Stimulated activated naive CD8-positive, alpha-beta T cell treated with anti-CD3 and anti-CD28 coated beads, Interleukin-15, Interleukin-2, amounts not matched to agents 100 U/mL and 50 U/mL, for 24 hours (primary cell): ENCODE results near the gene MAP3K12.

ENCODE experiments used
- ATAC-seq: fragments of 150-1000 bp; cut with Tn5 transposase; one replicate; pipeline ENCODE4 v1.10.0; 2021
- DNase-seq: peaks from one replicate; pipeline ENCODE4 v3.0.0; 2021

Gene MAP3K12

DNA sequence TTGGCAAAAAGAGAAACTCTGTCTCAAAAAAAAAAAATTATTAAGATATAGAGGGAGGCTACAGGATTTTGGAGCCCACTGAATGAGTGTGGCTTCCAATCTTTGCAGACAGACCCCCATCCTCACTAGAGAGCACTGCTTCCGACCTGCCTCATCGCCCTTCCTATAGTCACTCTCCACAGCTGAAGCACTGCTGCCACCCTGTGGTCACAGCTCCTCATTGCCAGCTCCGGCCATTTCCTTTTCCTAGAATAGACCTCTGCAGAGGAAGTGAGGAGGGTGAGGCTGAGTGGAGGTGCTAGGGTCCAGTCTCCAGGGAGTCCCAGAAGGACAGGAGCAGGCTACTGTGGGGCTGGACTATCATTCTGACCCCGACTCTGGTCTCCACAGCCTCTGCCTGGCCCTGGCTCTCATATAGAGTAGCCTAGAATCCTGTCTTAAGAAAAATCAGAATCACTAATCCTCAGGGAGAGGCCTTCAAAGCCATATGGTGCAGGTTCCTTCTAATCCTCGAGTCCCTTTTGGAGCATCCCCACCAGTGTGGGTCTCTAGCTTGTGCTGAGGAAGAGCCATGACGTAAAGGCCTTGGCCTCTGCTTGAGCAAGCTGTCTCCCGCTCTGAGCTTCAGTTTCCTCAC is 9.4 kb upstream of the MAP3K12 start:
- peak; percentile 90 for DNase-seq
- peak; percentile 92 for ATAC-seq

DNA sequence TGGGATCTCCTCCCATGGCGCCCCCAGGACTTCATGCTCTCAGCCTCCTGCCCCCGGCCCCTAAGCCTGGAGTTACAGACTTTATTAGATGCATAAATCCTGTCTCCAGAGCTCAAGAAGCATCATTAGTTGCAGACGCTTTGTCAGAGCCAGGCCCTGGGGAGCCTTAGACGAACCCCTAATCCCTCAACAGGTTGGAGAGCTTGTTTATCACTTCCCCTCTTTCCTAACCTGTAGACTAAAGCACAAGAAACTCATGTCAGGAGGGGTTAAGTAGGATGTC is 8.3 kb upstream of the MAP3K12 start:
- ATAC-seq (no peak), DNase-seq (no peak)

DNA sequence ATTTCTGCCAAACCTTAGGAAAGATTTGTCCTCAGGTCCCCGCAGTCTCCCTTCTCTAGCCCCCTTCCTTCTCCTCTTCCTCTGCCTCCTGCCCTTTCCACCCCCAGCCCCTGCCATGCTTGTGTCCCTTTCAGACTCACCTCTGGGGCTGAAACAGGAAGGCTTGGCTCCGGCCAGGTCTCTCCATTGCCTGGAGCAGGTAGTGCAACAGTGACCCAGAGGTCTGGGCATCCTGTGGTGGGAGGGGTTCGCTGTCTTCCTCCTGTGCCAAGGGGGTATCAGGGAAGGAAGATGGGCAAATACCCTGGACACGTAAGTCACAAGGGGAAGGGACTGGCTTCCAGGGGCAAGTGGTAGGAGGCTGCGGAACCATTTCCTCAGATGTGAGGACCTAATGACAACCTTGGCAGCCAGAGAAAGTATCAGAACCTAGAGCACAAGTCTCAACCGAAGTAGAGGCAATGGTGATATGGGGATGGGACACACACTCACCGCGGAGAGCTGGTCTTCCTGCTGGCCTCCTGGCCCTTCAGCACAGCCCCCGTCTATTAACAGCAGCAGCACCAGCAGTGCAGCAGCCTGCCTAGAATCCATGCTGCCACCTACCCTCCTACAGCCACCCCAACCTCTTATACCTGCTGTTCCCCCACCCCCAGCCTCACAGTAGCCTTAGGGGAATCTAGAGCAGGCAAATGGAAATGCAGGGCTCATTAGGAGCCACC is 7.8 kb upstream of the MAP3K12 start, which contains the start of gene NPFF:
TSS of gene NPFF (minus strand) at position 604 of the 722 bp plus-strand sequence. CDS start at position 594, 10 bp downstream.
- no peak for ATAC-seq

DNA sequence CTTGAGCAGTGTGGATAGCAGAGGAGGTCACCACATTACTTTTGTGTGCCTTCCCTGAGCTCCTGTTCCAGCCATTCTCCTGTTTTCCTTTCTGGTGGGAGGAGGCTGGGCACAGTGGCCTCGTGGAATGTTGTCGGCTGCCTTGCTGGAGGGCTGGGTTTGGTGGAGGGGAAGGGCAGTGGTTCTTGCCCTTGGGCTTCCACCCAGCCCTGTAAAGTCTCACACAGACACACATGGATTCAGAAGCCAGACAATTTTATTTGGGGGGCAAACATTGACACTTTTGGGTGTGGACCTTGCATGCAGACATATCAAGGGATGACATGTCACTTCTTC is 7.2 kb upstream of the MAP3K12 start:
- DNase-seq (no peak), ATAC-seq (no peak)

More for the DNA sequence above, 7.8 kb upstream of the MAP3K12 start, which contains the start of gene NPFF:
- no peak for DNase-seq

DNA sequence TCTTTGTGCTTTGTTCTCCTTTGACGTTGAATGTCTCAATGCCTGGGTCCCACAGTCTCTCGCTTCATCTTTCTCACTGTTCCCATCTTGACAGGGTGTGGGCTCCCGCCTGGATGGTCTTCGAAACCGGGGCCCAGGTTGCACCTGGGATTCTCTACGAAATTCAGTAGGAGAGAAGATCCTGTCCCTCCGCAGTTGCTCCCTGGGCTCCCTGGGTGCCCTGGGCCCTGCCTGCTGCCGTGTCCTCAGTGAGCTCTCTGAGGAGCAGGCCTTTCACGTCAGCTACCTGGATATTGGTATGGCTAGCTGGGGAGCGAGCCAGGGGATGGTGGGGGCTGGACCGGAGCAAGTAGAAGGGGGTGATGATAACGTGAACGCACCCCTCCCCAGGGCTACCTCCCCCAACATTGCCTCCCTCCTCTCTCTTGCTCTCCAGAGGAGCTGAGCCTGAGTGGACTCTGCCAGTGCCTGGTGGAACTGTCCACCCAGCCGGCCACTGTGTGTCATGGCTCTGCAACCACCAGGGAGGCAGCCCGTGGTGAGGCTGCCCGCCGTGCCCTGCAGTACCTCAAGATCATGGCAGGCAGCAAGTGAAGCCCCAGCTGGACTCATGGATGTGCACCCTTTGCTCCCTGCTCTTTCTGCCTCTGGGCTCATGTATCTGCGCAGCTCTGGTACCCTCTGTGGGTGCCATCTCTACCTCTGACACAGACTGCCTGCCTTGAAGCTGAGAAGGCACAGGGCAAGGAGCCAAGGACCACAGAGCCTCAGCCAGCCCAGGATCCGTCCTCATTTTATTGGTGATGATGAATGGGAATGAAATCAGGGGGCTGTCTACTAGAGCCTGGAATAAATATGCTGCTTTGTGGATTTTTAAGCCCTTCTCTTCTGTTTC is 6.5 kb upstream of the MAP3K12 start:
- no peak for ATAC-seq
- no peak for DNase-seq

DNA sequence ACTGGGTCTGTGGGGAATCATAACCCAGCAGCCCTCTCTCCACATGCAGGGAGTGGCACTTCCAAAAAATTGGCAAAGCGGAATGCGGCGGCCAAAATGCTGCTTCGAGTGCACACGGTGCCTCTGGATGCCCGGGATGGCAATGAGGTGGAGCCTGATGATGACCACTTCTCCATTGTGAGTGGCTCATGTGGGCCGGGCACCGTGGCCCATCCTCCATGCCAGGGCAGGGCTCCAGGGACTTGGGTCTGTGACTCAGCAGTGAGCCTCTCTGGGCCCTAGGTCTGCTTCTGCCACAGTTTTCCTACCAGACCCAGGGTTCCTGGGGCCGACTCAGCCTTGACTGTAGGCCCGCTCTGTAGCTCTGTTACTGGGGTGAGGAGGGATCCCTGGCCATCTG is 5.8 kb upstream of the MAP3K12 start:
- no peak for ATAC-seq
- DNase-seq: no peak

DNA sequence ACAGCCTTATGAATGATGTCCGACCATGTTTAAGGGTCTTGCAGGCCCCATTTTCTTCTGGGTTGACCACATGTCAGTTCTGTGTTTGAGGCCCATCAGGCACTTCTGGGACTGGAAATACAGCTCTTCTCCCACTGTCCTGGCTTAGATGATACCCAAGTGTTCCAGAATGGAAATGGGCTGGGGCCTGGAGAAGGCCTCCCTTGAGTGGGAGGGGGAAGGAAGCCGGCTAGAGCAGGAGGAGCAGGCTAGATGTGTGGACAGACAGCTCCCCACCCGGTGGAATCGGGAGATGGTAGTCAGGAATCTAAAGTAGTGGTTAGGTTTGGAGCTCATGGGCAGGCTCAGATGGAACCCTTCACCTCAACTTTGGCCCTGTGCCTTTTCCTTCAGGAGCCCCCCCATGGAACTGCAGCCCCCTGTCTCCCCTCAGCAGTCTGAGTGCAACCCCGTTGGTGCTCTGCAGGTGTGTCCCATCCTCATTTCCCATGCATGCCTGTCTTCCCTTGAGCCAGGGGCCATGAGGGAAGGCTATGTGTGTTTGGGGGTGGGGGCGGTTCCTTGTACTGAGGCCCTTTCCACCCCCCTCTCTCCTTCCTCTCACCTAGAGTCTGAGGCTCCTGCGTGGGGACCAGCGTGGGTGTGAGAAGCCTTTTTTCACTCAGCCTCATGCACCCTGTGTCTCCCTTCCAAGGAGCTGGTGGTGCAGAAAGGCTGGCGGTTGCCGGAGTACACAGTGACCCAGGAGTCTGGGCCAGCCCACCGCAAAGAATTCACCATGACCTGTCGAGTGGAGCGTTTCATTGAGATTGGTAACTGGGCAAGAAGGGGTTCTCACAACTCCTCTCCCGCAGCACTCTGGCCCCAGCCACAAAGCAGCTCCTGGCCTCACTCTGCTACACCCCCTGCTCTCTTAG is 5.0 kb upstream of the MAP3K12 start:
- DNase-seq: no peak
- ATAC-seq: no peak

DNA sequence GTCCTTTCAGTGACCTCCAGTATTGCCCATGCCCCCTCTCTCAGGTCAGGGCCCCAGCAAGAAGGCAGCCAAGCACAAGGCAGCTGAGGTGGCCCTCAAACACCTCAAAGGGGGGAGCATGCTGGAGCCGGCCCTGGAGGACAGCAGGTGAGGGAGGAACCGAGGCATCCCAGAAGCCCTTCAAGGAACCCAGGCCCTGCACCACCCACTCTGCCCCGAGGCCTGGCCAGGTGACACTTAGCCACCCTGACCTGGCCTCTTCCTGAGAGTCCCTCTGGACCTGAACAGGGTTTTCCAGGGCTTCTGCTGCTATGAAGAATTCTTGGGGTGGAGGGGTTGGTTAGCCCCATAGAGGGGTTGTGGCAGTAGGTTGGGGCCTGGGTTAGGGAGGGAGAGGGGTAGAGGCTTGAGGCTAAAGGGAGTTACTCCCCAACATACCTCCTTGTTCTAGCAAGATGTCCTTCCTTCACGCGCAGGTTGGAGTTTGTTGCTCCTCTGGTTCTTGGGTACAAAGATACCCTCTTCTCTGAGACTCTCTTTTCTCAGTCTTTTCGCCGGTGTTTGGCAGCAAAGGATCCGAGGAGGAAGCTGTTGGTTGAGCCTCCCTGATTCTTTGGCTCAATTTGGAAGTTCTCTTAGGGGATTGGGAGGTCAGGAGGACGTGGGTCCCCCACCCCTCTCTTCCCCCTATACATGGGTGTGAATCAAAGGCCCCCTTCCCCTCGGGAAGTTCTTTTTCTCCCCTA is 3.9 kb upstream of the MAP3K12 start:
- DNase-seq (no peak), ATAC-seq (no peak)

DNA sequence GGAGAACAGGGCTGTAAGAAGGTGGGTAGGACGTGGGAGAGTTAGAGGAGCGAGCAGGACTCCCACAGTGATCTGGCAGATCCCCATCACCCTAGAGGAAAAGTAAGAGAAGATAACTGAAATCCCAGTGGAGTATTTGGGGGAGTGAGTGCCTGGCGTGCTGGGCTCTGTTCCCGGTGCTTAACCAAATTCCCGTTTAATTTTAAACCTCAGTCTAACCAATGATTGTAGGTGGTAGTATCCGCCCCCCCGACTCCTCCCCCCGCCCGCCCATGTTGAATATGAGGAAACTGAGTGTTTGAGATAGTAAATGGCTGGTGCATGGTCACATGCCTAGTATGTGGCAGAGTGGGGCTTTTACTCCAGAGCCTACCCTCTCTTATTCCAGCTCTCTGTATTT is 3.1 kb upstream of the MAP3K12 start:
- DNase-seq (no peak), ATAC-seq (no peak)

DNA sequence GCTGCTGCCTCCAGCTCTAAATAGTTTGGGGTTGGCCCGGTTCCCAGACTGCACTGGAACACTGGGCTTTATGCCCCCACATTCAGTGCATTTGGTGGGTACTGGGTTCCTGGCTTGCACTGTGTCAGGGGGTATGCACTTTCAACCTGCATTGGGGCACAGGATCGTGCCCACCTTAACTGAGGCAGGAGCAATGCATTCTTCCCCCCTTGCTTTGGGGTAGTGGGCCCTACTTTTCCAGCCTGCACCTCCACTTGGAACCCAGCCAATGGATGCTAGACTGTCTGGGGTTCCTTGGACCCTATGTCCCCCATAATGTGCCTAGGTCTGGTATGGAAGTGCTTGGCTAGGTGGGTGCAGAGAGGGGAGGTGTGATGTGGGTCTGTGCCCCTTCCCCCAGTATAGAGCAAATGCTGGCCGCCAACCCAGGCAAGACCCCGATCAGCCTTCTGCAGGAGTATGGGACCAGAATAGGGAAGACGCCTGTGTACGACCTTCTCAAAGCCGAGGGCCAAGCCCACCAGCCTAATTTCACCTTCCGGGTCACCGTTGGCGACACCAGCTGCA is 2.4 kb upstream of the MAP3K12 start:
- DNase-seq (no peak), ATAC-seq (no peak)

DNA sequence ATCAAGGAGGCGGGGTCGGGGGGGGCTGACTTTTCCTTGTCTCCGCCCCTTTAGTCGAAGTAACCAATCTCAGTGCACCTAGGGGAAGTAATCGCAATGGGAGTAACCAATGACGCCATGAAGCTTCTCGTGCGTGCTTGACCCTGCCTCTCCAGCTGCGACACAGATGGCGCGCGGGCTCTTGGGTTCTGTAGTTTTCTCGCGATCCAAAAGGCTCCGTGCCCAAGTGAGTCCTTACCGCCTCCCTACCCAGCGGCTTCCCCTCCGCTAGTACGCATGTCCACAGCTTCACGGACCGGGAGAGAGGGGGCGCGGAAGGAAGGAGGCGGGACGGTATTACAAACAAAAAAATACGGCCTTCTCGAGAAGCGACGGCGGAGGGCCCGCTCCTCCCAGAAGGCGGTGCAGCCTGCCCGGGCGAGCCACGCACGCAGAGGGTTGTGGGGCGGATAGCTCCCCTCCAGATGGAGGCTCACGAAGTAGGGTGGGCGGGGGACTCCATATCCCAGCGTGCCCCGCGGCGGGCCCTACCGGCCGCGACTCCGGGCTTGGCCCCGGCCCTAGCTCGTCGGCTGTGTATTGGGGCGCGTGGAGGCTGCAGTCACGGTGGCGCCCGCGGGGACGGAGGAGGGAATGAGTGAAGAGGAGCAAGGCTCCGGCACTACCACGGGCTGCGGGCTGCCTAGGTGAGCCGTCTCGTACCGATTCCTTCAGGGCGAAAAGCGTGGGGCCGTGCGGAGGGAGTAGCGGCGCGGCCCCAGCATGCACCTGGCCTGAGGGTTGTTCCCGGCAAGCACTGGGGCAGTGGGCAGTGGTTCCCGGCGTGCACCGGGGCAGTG is 1.7 kb upstream of the MAP3K12 start, which contains the start of gene TARBP2:
TSS of gene TARBP2 (plus strand) at position 508 of the 839 bp plus-strand sequence. CDS start at position 634, 126 bp downstream.
- ATAC-seq: peak; percentile 83
- peak; percentile 93 for DNase-seq

DNA sequence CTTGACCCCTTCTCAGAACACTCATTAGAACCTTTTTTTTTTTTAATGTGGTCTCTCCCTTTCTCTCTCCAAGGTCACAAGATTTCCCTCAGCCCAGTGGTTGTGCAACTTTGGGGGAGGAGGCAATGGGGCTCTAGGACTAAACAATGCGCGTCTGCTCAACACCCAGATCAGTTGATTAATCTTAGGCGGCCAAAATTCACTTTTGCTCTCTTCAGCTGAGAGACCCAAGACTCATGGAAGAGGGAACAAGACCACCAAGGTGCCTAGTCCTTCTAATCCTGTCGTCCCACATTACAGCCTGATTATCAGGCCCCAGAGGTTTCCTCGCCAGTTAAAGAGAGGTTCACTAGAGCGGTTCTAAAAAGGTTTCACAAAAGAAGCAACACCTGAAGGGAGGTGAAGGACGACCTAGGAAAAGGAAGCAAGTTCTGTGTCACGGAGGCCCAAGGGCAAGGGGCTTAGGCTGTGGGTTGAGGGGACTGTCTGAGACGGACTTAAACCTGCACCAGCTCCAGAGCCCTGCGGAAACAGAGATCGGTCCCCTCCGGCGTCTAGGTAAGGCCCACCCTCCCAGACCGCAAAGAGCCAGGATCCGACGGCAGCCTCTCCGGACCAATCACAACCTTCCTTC is 1.0 kb upstream of the MAP3K12 start:
- DNase-seq (no peak), ATAC-seq (no peak)

DNA sequence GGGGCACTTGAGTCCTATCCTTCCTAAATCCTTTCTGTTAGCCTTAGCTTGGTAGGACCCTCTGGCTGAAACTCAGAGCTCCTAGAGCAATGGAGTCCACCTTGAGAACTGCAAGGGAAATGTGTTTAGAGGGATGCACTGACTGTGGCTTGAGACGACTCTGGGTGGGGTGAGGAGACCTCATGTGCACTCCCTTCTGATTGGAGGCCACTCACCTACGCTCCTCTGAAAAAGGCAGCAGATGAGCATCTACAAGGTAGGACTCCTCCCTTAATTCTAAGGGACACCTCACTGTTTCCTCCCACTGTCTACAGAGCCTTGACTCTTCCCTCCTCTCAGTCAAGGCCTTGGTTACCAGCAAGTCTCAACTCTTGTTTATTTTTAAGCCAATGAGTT is 1.0 kb downstream of the MAP3K12 start:
- no peak for ATAC-seq
- DNase-seq: no peak

DNA sequence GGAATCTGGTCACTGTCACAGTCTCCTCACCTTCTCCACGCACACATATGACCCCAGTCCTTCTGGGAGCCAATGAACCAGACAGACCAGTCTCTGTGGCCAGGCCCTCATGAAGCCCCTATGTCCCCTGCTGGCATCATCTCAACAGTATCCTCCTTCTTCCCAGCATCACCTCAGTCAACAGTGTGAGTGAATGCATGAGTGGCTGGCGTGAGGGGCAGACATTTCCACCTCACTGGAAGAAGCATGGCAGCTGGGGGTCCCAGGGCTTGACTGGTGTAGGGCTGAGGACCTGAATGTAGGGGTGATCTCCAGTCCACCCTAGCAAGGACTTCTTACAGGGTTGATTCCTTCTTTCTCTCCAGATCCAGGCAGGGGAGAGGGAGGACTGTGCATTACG is 1.8 kb downstream of the MAP3K12 start:
- ATAC-seq: no peak
- no peak for DNase-seq

DNA sequence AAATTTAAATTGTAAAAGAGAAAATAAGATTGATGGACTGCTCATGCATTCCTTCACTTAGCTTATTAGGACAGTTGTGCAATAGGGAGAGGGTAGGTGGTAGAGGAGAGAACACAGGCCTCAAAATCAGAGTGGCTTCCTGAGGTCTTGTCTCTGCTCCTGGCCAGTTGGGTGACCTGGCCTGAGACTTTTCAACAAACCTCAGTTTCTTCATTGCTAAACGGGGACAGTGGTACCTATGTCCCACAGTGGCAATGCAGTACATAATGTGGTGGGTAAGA is 2.6 kb downstream of the MAP3K12 start:
- ATAC-seq (no peak), DNase-seq (no peak)

DNA sequence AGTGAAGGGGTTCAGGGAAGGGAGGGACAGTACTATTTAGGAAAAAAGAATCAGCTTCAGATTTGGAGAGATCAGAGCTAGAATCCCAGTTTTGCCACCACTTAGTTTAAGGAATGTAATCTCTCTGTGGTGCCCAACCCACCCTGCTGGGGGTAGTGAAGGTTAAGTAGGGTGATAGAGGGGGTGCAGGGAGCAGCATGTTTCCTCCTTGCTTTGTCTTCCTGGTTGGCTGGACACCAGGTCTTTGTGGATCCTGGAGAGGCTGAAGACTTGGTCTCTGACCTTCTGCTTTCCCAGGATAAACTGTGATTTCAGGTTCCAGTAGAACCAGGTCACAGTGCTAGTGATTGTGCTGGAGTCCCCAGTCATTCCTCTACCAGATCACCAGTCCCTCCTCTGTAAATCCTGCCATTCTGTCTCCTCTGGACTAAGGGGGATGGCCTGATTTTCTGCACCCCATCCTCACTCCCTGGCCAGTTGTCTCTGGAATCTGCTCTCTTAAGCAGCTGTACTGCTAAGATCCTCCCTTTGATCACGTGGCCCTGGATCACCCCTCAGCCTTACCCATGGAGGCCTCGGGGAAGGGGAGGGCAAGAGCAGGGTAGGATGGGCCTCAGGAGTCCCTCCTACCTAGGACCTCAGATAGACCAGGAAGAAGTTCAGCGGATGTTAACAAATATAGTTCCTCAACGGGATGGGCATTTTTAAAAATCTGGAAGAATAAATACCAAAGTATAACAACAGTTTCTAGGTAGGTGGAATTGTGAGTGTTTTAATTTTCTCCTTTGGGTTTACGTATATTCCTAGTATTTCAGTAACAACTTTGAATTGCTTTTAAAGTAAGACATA is 3.1 kb downstream of the MAP3K12 start:
- DNase-seq: no peak
- ATAC-seq: no peak

DNA sequence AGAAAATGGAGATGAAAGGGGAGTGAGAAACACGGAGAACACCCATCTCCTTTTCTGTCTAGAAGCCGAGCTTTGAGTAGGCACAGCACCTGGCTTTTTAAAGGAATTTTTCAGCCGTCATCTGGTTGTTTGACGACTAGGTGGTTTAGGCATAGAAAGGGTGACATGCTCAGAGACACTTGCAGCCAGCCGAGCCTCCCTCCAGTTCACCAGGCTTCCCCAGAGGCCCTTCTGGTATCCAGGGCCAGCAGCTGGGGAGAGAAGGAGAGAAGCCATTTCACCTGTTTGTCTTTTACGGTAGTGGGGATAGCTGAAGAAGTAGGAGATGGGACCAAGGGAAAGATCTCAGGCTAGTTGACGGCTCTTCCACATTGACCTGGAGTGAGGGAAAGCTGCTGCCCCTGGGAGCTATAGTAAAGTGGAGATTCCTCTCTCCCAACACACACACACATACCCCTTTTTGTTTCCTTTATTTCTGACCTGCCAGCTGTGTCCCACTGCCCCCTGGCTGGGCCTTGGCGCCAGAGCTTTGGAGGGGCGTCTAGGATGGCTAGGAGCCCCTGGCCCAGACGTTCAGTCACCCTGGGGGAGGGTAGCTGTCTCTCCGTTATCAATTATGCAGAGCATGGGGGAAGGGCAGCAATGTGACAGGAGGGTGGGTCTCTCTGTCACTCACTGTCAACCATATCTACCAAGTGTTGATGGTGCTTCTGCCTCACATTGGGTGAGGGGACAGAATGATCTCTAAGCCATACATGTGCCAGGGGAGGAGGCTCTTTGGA is 5.5 kb downstream of the MAP3K12 start:
- ATAC-seq: no peak
- no peak for DNase-seq
